T47D (cell line): ENCODE data around the gene PROM2.
A peak's percentile ranks its signal among the peaks of the same experiment; 100 is the strongest.

Experiments
- DNase-seq, 2 experiments: peaks; one replicate each; pipeline versions ENCODE4 v3.0.0 to v3.0.0-alpha.2; 2011 to 2012; ENCODE audit warnings: low read depth in 1 of 2, low spot score in 1 of 2
- JUND ChIP-seq: IDR thresholded peaks from 2 replicates; pipeline ENCODE4 v1.6.1; 2012; ENCODE audit warnings: low read depth
- in situ Hi-C: cut with HindIII; loops from 2 replicates; pipeline ENCODE4 v1.10.0; 2016; ENCODE audit warnings: low sequenced_read_pairs, low pct_unique_long_range_greater_than_20kb

The PROM2 gene

DNA sequence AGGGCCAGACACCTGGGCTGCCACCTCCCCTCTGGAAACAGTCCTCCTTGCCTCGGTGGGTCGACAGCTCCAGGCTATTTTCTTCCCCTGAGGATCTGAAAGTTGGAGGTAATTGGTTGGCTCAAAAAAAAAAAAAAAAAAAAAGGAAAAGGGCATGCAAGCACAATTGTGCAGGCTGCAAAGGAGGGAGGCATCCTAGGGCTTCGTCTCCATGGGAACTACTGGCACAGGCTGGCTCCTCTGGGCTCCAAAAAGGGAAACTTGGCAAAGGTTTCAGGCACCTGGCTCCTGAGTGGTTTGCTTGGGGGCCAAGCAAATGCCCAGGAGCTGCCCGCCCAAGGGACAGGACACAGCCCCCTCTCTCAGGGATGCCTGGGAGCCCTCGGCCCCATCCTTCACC is 21.8 kb downstream of the PROM2 start:
- no peak for DNase-seq
- TF ChIP-seq JUND, result no peak
- in situ Hi-C loops, result no loop called here

DNA sequence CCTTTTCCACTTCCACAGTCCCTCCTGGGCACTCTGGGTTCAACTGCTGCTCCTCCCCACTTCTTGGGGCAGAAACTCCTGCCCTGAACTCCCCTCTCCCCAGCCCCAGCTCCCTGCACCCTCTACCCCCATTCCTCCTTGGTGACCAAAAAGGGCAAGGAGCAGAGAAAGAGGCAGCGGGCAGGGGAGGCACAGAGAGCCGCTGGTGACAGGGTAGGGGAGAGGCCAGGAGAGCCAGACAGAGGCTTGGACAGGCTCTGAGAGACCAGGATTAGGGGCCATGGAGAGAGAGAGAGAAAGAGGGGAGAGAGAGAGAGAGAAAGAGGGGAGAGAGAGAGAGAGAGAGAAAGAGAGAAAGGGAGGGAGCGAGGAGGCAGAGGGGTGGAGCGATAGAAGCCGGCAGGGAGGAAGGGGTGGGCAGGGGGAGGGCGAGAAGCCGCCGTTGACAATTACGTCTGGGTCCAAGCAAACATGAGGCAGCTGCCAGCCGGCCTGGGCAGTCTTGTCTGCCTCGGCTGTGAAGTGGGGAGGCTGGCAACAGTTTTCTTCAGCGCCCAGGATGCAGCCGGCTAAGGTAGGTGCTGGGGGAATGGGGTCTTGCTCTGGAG is 22.7 kb downstream of the PROM2 start, which contains the start of gene KCNIP3:
Gene KCNIP3, plus strand, starts transcription at position 468 of the 608 bp plus-strand sequence. Its CDS starts 92 bp downstream, at position 560.
- TF ChIP-seq JUND, result no peak

DNA sequence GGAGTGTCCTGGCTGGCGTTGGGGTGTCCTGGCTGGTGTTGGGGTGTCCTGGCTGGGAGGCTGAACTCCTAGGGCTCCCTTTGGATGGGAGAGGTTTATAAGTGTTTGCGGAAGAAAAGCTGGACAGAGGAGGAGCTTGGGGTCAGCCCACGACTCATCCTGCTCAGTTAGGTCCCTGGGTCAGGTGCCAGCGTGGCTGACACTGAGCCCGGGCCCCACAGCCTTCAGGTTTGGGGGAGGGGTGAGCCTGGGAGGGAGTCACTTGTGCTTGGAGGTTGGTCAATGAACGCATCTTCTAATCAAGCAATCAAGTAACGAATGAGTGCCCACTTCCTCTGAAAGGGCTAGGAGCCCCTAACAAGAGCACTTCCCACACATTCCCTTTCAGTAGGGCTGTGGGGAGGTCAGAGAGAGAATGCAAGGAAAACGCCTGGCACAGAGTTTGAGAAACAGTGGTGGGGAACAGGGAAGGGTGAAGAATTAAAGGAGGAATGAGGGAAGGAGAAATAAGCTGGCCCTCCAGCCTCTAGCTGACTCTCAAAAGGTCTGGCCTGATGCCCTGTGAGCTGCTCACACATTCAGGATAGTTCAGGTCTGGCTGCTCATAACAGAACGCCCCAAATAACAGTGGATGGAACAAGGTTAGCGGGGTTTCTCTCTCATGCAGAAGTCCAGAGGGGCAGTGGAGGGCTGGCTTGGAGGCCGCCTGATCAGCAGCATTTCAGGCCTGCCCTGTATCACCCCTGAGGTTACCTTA is 23.6 kb downstream of the PROM2 start:
- no peak for TF ChIP-seq JUND
- DNase-seq, result no peak
- in situ Hi-C loops, result no loop called here

More for the DNA sequence above, 22.7 kb downstream of the PROM2 start, which contains the start of gene KCNIP3:
- DNase-seq, result peak; percentile 41 to 43
- in situ Hi-C loops, result no loop called here

DNA sequence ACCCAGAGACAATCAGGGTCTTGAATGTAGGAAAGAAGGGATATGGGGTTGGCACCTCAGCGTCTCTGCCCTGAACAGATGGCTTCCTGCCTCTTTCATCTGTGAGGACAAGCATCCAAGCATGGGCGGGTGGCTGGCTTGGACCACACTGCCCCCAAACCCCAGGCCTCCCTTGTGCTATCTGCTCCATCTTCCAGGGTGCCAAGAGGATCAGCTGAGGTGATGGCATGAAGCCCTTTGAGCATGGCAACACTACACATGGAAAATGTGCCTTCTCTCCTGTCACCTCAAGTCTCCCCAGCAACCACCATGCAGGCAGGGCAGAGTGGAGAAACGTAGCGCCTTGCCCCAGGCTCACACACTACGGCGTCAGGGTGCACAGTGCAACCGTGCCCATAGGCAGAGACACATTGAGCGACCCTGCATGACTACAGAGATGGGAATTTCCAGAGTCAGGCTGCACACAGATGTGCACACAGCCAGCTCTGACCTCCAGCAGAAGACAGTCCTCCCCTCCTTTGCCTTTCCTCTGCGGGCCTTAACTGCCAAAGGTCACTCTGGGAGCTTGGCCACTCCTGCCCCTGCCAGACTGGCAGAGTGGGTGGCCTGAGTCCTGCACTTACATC is 24.4 kb downstream of the PROM2 start:
- DNase-seq, result no peak
- in situ Hi-C loops, result no loop called here
- no peak for TF ChIP-seq JUND

DNA sequence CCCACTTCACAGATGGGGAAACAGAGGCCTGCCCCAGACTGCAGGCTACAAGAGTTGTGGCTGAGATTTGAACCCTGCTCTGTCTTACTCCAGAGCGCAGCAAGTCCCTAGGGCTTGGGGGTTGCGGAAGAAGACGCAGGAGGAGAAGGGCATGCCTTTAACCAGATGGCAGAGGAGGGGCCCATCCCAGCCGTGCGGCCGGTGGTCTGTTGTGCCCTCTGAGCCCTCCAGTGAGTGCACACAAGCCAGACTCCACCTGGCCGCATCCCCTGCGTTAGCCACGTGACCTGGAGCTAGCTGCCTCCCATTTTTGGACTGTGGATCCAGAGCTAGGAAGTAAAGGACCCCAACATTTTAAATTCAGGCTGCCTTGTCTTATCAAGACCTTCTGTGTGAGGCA is 25.7 kb downstream of the PROM2 start:
- no peak for DNase-seq
- in situ Hi-C loops, result no loop called here
- TF ChIP-seq JUND, result no peak

DNA sequence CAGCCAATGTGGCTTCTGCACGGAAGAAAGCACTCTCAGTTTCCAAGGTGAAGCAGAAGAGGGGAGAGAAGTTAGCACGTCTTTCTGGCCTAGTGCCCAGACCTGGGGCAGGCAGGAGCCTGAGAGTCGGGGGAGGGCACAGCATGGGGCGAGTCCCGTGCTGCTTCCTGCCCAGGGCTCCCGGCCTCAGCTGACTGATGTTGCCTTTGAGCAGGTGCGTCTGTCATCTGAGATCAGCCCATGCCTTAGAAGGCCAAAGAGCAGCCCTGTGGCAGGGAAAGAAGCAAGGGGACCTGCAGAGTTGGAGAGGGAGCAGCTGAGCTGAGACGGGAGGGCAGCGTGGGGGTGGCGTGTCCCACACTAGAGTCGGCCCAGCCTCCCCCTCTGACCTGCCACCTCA is 26.2 kb downstream of the PROM2 start:
- no peak for DNase-seq
- in situ Hi-C loops, result no loop called here
- no peak for TF ChIP-seq JUND

DNA sequence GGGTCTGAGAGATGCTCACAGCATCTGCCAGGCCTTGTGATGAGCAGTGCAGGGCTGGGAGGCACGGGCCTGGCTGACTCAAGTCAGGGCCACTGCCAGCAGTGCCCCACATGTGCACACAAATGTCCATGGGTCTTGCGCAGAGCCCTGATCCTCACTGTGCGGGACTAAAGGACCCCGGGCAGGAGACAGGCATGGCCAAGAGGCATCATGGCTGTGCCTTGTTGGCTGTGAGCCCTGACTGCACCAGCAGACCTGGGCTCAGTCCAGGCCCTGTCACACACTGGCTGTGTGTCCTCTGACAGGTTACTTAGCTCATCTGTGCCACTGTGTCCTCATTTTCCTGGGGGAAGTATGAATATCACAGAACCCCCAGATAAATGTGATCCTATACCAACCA is 26.9 kb downstream of the PROM2 start:
- DNase-seq, result no peak
- TF ChIP-seq JUND, result no peak
- in situ Hi-C loops, result no loop called here

DNA sequence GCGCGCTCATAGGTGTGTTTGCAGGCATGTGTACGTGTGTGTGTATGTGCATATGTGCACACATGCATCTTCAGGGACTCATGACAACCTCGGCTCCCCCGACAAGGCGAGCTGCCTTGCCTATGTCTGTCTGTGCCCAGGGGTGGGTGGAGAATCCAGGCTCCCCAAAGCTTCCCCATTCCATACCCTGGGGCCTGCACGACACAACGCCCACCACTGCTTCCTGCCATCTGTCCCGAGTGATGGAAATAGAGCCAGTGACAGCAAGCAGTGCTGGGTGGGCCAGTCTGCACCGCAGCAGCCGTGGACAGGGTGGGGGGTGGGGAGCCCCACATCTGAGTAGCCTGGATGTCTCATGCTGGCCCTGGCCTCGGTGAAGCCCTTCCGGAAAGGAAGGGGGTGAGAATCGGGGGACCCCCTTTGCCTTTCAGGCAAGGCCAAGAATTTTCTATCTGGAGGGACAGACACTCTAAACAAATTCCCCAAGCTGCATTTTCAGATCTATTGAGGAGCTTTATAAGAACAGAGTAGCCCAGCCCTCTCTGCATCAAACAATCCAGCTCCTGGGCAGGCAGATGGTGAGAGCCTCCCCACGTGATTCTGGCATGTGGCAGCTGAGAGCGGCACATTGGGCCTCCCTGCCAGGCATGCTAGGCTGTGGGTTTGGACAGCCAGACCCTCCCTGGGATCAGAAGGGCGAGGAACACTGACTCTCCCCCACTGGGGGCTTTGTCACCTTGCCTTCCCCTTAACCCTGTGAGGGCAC is 27.8 kb downstream of the PROM2 start:
- TF ChIP-seq JUND, result no peak
- in situ Hi-C loops, result no loop called here
- DNase-seq, result no peak

DNA sequence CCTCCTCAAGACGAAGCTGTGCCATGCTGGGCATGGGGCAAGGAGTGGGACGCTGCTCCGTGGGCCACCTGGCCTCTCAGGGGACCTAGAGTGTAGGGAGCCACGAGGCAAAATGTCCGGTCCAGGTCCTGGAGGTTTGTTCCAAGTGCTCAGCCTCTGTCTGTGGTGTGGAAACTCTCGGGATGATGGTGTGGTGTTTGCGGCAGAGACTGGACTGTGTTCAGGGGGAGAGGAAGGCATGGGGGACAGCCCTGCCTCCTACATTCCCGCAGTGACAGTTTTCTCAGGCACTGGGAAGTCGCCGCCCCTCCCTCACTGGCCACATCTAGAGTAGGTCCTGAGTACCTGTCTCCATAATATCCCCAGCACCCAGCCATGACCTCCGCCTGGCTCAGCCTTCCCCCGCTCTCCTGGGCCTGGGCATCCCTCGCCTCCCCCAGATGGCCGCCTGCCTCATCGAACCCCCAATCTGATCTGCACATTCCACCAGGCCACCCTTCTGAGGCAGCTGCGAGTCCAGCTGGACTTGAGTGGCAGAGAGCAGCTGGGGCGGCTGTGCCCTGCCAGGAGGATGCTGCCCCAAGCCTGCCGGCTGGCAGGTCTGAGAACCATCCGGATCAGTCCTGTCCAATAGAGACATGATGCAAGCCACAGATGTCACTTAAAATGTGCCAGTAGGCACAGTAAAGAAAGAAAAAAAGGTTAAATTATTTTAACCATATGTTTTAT is 29.1 kb downstream of the PROM2 start:
- no peak for TF ChIP-seq JUND
- no peak for DNase-seq
- in situ Hi-C loops, result no loop called here

DNA sequence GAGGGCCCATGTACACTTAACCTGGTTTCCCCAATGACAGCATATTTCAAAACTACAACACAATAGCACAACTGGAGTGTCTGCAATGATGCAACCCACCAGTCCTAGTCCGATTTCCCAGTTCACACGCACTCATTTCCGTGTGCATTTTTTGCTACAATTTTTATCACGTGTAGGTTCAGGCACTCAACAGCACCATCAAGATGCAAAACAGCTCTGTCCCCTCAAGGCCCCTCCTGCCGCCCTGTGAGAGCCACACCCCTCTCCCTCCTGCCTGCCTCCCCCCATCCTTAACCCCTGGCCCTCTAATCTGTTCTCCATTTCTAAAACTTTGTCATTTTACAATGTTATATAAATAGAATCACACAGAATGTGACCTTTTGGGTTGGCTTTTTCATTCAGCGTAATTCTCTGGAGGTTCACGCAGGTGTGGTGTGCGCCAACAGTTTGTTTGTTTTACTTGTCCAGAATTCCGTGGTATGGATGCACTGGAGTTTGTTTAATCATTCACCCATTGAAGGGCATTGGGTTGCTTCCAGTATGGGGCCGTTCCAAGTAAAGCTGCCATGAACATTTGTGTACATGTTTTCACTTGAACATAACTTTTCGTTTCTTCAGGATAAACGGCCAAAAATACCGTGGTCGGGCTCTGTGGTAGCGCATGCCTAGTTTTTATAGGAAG is 31.3 kb downstream of the PROM2 start:
- in situ Hi-C loops, result no loop called here
- DNase-seq, result no peak
- no peak for TF ChIP-seq JUND

DNA sequence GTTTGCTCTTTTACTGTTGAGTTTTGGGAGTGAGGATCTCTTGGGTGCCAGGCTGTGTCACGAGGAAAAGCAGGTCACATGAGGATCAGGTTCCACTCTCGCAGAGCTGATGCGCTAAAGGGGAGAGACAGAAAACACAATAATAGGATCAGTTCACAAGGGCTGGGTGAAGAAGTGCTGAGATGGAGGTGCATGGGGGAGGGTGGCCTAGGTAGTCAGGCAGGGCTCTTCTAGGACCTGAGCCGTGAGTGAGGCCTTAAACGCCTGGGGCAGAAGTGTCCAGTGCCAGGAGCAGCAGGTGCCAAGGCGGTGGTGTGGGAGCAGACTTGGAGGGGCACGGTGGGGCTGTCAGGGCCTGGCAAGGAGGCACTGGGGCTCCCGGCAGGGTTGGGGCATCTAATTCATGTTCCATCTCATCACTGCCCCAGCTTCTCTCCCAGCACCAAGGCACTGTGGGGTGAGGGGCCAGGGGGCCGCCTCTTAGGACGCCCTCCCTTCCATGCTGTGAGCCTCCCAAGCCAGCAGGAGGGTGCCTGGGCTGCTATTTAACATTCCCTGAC is 32.2 kb downstream of the PROM2 start:
- no peak for TF ChIP-seq JUND
- in situ Hi-C loops, result no loop called here
- DNase-seq, result no peak
